Upper lobe of left lung (tissue), 4 donors: ENCODE measurements around the gene DIPK1A.

Source experiments
- EP300 ChIP-seq, 4 donors: sonication (generic); formaldehyde crosslinking; IDR thresholded peaks; one replicate each; pipeline ENCODE4 v1.5.1; 2017; ENCODE audit warnings: antibody characterized with exemption in 4 of 4, control low read depth in 2 of 4
- TF ChIP-seq, protein P1 (sequence below), 6 experiments: fragments of 450-650 bp in 4 of 6; fragments of 200-600 bp in 2 of 6; sonication (generic) in 2 of 6; IDR thresholded peaks; one replicate each; pipeline ENCODE4 v1.5.1; 2016 to 2019; ENCODE audit warnings: antibody characterized with exemption in 6 of 6

DNA sequence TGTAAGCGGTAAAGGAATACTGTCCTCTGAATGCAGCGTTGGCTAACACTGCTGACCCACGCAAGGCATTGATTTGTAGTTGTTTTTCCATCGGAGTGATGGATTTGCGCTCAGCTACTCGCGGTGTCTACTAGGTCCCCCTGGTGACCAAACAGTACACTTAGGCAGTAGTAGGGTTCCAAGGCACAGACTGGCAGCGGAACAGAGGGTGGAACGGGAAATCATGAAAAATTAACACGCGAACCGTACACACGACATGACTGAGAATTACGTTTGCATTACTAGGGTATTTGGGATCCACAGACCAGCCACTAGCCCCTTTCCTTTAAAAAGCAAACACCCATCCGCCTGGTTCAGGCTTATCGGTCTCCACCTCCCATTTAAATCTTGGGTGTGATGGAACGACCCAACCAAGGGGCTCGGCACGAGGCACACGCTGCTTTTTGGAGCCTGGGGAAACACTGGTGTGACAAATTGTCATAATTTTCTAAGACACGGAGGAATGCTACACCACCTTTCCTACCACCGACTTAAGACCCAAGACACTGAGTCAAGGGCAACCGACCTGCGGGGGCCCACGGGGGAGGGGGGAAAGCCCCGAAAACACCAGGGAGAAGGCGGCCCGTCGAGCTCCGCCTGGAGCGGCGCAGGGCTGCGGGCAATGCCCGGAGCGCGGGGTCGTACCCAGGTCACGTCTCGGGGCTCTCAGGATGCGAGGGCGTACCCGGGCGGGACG is 699 bp downstream of the DIPK1A start:
- TF ChIP-seq, protein P1, sequence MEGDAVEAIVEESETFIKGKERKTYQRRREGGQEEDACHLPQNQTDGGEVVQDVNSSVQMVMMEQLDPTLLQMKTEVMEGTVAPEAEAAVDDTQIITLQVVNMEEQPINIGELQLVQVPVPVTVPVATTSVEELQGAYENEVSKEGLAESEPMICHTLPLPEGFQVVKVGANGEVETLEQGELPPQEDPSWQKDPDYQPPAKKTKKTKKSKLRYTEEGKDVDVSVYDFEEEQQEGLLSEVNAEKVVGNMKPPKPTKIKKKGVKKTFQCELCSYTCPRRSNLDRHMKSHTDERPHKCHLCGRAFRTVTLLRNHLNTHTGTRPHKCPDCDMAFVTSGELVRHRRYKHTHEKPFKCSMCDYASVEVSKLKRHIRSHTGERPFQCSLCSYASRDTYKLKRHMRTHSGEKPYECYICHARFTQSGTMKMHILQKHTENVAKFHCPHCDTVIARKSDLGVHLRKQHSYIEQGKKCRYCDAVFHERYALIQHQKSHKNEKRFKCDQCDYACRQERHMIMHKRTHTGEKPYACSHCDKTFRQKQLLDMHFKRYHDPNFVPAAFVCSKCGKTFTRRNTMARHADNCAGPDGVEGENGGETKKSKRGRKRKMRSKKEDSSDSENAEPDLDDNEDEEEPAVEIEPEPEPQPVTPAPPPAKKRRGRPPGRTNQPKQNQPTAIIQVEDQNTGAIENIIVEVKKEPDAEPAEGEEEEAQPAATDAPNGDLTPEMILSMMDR (IDR thresholded peaks at IDR 0.05): peak; percentile 26 to 73 (median 58)
- no peak for TF ChIP-seq EP300 (IDR thresholded peaks at IDR 0.05)
